Ovary (tissue), 9 donors: ENCODE results near the gene DENND5A. TPM values are rescaled to one million over a fixed set of nuclear protein-coding genes. Genes with fewer than 3 reads are reported as not detected.

ENCODE experiments used
- DNase-seq, 5 donors: peaks; one replicate each; pipeline ENCODE4 v3.0.0-alpha.2; 2019 to 2020
- H3K27ac ChIP-seq, 2 donors: fragments of 200-600 bp; one replicate each; pipeline versions ENCODE4 v1.5.1 to v1.8.0; 2019 to 2022
- H3K27me3 ChIP-seq: fragments of 200-600 bp; one replicate; pipeline ENCODE4 v1.8.0; 2022
- H3K36me3 ChIP-seq: fragments of 200-600 bp; sonication (generic); one replicate; pipeline ENCODE4 v1.5.1; 2019
- H3K4me1 ChIP-seq: one replicate; pipeline ENCODE4 v1.8.1; 2013; ENCODE audit warnings: mild to moderate bottlenecking, moderate library complexity; ENCODE audit not compliant: insufficient read depth
- H3K4me3 ChIP-seq: fragments of 200-600 bp; sonication (generic); one replicate; pipeline ENCODE4 v1.5.1; 2017
- H3K9me3 ChIP-seq, 2 donors: fragments of 200-600 bp in 1 of 2; sonication (generic) in 1 of 2; one replicate each; pipeline versions ENCODE4 v1.5.1 to v1.8.1; 2013 to 2019; ENCODE audit warnings: mild to moderate bottlenecking in 1 of 2, moderate library complexity in 1 of 2
- EP300 ChIP-seq: sonication (generic); formaldehyde crosslinking; IDR thresholded peaks from one replicate; pipeline ENCODE4 v1.6.1; 2017; ENCODE audit warnings: antibody characterized with exemption
- POLR2A ChIP-seq: fragments of 450-650 bp; IDR thresholded peaks from one replicate; pipeline ENCODE4 v1.6.1; 2017; ENCODE audit warnings: antibody characterized with exemption, mild to moderate bottlenecking, moderate library complexity
- WGBS, 3 donors: extraction: QIAGEN DNeasy Blood & Tissue Kit in 1 of 3; methylation state at CpG; one replicate each; pipeline versions ENCODE4 v1.1.5 to v1.1.7; 2013 to 2017; 5-methylcytosine and 5-hydroxymethylcytosine counted together
- intact Hi-C, 4 donors: fragments of 100-400 bp; cut with DNase I; formaldehyde crosslinking; loops; one replicate each; pipeline versions ENCODE4 v1.11.0 to v1.15.1; 2022 to 2023
- polyA plus RNA-seq, 2 donors: library from polyadenylated mRNA; stranded (reverse); fragments of 200-250 nt in 1 of 2; fragments of 350-450 nt in 1 of 2; fragmentation: Illumina TruSeq in 1 of 2; extraction: RNeasy Lipid Tissue Mini Kit (QIAGEN cat#74804) in 1 of 2; gene quantifications; one replicate each; pipeline ENCODE4 v1.2.3, GENCODE V29; 2013 to 2014
- total RNA-seq, 7 donors: library from RNA; depleted of rRNA in 2 of 7; stranded (reverse); fragments of >200 nt in 2 of 7; fragmentation: NEBNext Ultra II Directional in 3 of 7; extraction: Animal tissue kit (Norgen Biotek cat#: 25700) in 3 of 7; gene quantifications; one replicate each; pipeline versions ENCODE4 v1.1.0 to v1.2.4, GENCODE V29; 2016 to 2023
- TF ChIP-seq, protein P1 (sequence below), 3 donors: fragments of 450-650 bp in 2 of 3; fragments of 200-600 bp in 1 of 3; IDR thresholded peaks; one replicate each; pipeline versions ENCODE4 v1.5.1 to v1.8.0; 2016 to 2022; ENCODE audit warnings: antibody characterized with exemption in 3 of 3, mild to moderate bottlenecking in 1 of 3
- donor health status: DM: no; HTN: no; CAD: no; lungs with moderate emphysema.
- donor health status: DM: no; HTN: no; CAD: no.
- donor health status: Bipolar disorder and iron deficiency.
- donor health status: DM: yes; HTN: yes; CAD: no.
- donor health status: DM: no; HTN: no; CAD: no.
- donor health status: DM: yes; HTN: yes; CAD: no.

The DENND5A gene
- total and polyA plus RNA-seq, 9 donors: 44.2 to 122 (median 66.6) TPM

- Histone ChIP-seq H3K9me3 (no peaks in the 10 kb centered on the region), H3K27me3 (no peaks in the 10 kb centered on the region), H3K4me3 (no peak overlapping the region), H3K27ac (no peak overlapping the region), H3K36me3 (no peaks in the 10 kb centered on the region), H3K4me1 (no peaks in the 10 kb centered on the region)
- WGBS, 3 donors: 88 to 94% (median 91%) methylated on average over 7 of the region's 7 CpGs
- intact Hi-C loops: no loop called here
- no peak for DNase-seq
- TF ChIP-seq EP300 (no peak), POLR2A (no peak)
- TF ChIP-seq, protein P1, sequence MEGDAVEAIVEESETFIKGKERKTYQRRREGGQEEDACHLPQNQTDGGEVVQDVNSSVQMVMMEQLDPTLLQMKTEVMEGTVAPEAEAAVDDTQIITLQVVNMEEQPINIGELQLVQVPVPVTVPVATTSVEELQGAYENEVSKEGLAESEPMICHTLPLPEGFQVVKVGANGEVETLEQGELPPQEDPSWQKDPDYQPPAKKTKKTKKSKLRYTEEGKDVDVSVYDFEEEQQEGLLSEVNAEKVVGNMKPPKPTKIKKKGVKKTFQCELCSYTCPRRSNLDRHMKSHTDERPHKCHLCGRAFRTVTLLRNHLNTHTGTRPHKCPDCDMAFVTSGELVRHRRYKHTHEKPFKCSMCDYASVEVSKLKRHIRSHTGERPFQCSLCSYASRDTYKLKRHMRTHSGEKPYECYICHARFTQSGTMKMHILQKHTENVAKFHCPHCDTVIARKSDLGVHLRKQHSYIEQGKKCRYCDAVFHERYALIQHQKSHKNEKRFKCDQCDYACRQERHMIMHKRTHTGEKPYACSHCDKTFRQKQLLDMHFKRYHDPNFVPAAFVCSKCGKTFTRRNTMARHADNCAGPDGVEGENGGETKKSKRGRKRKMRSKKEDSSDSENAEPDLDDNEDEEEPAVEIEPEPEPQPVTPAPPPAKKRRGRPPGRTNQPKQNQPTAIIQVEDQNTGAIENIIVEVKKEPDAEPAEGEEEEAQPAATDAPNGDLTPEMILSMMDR (IDR thresholded peaks at IDR 0.05): no peak
Measured at GRCh38 chr11:9141186-9141585, 124.0 kb downstream of the DENND5A start.

DNA sequence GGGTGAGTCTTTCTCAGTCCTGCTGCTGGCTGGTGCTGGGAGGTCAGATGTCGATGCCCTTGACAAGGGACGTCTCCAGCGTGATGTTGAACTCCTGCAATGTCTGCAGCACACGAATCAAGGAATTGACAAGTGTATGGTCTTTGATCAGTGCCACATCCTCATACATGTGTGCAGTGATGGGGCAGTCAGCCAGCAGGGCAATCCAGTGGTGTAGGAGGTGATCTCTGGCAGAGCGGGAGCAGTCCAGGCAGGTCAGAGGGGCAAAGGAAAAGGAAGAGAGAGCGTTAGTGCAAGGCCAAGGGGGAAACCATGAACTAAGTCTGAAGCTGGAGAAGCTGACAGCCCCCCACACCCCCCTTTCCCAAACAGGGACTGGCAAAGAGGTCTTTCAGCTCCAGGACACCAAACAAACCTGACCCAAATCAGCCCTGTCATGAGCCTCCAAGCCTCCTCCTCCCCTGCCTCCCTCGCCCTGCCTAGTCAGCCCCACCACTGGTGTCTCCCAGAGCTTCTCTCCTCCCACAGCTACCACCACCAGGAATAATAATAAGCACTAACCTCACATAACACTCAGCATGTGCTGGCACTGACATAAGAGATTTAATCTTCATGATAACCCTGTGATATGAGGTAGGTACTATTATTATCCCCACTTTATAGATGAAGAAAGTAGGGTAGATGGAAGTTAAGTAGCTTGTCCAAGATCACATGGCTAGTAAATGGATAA is 125.4 kb downstream of the DENND5A start:
- Histone ChIP-seq H3K36me3 (no peaks in the 10 kb centered on the region), H3K4me3 (no peak overlapping the region), H3K4me1 (no peaks in the 10 kb centered on the region), H3K9me3 (no peaks in the 10 kb centered on the region), H3K27ac (no peak overlapping the region), H3K27me3 (no peaks in the 10 kb centered on the region)
- 59 to 67% (median 62%) methylated on average over 7 of the region's 7 CpGs for WGBS, 3 donors
- no peak for DNase-seq
- intact Hi-C loops: loop anchor here in 2 of 4 donors (5.0 to 10.0 kb wide), 3 partner anchors 122 to 915 kb away; no protein-coding TSS in a partner anchor
- TF ChIP-seq POLR2A (no peak), EP300 (no peak)
- TF ChIP-seq, protein P1 (IDR thresholded peaks at IDR 0.05): no peak

DNA sequence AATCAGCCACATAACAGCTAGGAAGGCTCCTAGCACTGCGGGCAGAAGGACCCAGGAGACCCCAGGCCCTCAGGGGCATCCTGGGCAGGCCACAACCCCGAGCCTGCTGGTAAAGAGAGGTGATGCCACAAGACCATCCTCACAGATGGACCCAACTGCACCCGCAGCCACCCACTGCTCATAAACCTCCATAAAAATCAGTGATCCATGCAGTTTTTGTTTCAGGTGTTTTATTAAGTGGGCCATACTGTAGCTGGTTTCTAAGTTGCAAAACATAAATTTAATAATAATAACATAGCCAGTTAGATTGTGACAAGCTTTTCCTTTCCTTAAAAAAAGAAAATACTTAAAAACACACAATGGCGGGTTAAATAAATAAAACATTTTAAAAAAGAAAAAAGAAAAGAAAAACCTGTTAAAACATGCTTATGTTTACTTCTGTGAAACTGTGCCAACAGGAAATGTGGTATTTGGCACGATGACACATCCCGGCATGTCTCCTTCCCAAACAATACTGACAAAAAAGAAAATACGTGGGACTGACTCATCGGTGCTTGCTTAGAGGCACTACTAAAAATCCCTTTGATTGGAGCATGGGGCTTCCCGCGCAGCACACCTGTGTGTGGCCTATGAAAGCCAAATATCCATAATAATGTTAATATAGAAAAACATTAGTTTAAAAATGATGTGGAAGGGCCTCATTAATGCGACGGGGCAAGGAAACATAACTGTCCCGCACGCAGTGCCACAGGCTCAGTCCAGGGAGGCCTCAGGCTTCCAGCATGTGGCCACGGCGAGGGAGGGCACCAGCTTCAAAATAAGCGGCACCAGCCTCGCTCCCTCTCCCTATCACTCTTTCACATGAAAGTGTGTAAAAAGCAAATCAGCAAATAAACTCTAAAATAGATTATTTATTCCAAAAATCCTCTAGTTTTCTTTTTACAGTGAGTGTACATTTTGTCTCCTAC is 126.3 kb downstream of the DENND5A start:
- Histone ChIP-seq H3K4me1 (no peaks in the 10 kb centered on the region), H3K27me3 (no peaks in the 10 kb centered on the region), H3K4me3 (no peak overlapping the region), H3K9me3 (no peaks in the 10 kb centered on the region), H3K36me3 (no peaks in the 10 kb centered on the region), H3K27ac (peak overlapping the region in 1 of 2 donors; percentile 35)
- WGBS, 3 donors: 38 to 52% (median 49%) methylated on average over 18 of the region's 18 CpGs
- TF ChIP-seq EP300 (no peak), POLR2A (no peak)
- TF ChIP-seq, protein P1 (IDR thresholded peaks at IDR 0.05): no peak
- DNase-seq: peak; percentile 35 to 49 (median 39)
- intact Hi-C loops: loop anchor here in 2 of 4 donors (5.0 to 10.0 kb wide), 3 partner anchors 122 to 914 kb away; no protein-coding TSS in a partner anchor

DNA sequence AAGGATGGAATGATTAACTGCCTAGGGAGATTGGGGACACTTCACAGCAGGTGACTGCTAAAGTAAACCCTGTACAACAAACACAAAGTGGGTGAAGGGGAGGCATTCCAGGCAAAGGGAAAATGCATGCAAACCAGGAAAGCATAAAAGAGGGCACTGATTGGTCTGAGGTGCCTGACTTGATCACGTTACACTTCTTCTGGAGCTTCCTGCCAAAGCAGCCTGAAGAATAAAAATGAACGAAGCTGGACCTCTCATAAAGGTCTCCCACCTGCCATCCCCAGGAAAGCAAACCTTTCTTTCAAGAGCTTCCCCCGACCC is 127.1 kb downstream of the DENND5A start:
- no peak overlapping the region for H3K4me3 ChIP-seq
- H3K9me3 ChIP-seq: no peaks in the 10 kb centered on the region
- no peak for TF ChIP-seq EP300
- TF ChIP-seq, protein P1 (IDR thresholded peaks at IDR 0.05): peak in 1 of 3 donors; percentile 2
- no peaks in the 10 kb centered on the region for H3K27me3 ChIP-seq
- intact Hi-C loops: loop anchor here in 2 of 4 donors (5.0 to 10.0 kb wide), 3 partner anchors 121 to 913 kb away; no protein-coding TSS in a partner anchor
- H3K27ac ChIP-seq: no peak overlapping the region
- H3K36me3 ChIP-seq: no peaks in the 10 kb centered on the region
- H3K4me1 ChIP-seq: no peaks in the 10 kb centered on the region
- no peak for DNase-seq
- WGBS, 3 donors: 69 to 84% (median 75%) methylated on average over 3 of the region's 3 CpGs
